ENCODE results near the gene ANKEF1. TPM values are rescaled to one million over a fixed set of nuclear protein-coding genes. Genes with fewer than 3 reads are reported as not detected.

ANKEF1 gene
- total RNA-seq, 1 donor from 2014 or later, result 8.2 TPM

DNA sequence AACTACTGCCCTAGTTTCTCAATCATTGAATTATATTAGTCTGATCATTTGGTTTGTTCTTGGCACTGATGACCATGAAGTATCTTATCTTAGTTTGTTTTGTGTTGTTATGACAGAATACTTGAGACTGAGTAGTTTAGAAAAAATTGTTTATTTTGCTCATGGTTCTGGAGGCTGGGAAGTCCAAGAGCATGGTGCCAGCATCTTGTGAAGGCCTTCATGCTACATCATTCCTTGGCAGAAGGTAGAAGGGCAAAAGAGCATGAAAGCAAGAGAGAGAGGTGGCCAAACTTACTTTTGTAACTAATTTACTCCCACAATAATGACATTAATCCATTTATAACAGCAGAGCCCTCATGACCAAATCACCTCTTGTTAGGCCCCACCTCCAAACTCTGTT, 40.1 kb upstream of the ANKEF1 start:
- TF ChIP-seq, protein P1, sequence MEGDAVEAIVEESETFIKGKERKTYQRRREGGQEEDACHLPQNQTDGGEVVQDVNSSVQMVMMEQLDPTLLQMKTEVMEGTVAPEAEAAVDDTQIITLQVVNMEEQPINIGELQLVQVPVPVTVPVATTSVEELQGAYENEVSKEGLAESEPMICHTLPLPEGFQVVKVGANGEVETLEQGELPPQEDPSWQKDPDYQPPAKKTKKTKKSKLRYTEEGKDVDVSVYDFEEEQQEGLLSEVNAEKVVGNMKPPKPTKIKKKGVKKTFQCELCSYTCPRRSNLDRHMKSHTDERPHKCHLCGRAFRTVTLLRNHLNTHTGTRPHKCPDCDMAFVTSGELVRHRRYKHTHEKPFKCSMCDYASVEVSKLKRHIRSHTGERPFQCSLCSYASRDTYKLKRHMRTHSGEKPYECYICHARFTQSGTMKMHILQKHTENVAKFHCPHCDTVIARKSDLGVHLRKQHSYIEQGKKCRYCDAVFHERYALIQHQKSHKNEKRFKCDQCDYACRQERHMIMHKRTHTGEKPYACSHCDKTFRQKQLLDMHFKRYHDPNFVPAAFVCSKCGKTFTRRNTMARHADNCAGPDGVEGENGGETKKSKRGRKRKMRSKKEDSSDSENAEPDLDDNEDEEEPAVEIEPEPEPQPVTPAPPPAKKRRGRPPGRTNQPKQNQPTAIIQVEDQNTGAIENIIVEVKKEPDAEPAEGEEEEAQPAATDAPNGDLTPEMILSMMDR (IDR thresholded peaks at IDR 0.05; ENCODE audit: insufficient read depth, low read length, poor library complexity, severe bottlenecking), result no peak
- Histone ChIP-seq H3K36me3 (ENCODE audit: control insufficient read depth, insufficient read depth, low read length) (no peaks in the 10 kb centered on the region), H3K4me3 (ENCODE audit: low read depth, low read length) (no peak overlapping the region), H3K27me3 (ENCODE audit: control insufficient read depth, insufficient read depth, low read length) (no peaks in the 10 kb centered on the region)
- DNase-seq (ENCODE audit: low read depth), result no peak

DNA sequence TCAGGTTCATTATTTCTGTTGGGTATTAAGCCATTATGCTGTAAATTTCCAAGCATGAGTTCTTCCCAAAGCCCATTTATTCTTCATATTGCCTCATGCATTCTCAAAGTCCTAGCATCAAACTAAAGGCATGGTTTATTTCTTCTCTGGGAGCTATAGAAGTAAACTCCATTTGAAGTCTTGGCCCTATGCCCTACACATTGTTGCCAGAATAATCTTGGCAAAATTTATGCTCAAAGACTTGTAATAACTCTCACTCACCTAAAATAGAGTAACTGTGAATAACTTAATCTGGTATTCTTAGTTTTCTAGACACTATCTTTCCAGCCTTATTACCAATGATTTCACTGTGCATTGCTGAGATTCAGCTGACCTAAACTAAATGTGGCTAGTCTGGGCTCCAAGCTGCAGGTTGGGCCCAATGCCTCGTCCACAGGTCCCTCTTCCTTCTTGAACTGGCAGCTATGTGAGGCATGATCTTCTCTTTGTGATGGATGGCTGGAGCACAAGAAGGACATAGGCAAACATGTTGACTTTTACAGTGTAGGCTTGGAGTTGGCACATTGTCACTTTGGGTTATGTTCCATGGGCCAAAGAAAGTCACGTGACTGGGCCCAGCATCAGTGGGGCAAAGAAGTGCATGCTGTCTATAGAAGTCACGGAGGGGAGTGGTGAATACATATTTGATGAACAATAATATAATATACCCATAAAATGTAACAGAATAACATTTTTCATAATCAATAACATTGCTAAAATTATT, 39.1 kb upstream of the ANKEF1 start:
- no peak overlapping the region for H3K4me3 ChIP-seq (ENCODE audit: low read depth, low read length)
- H3K27me3 ChIP-seq (ENCODE audit: control insufficient read depth, insufficient read depth, low read length), result no peaks in the 10 kb centered on the region
- no peaks in the 10 kb centered on the region for H3K36me3 ChIP-seq (ENCODE audit: control insufficient read depth, insufficient read depth, low read length)
- TF ChIP-seq, protein P1 (IDR thresholded peaks at IDR 0.05; ENCODE audit: insufficient read depth, low read length, poor library complexity, severe bottlenecking), result no peak
- no peak for DNase-seq (ENCODE audit: low read depth)

DNA sequence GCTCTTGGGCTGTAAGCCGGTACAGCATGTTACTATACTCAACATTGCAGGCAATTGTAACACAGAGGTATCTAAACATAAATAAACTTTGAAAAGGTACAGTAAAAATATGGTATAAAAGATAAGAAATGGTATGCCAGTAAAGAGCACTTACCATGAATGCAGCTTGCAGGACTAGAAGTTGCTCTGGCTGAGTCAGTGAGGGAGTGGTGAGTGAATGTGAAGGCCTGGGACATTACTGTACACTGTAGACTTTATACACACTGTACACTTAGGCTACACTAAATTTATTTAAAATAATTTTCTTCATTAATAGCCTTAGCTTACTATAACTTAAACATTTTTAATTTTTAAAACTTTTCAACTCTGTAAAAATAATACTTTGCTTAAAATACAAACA, 37.8 kb upstream of the ANKEF1 start:
- no peaks in the 10 kb centered on the region for H3K27me3 ChIP-seq (ENCODE audit: control insufficient read depth, insufficient read depth, low read length)
- DNase-seq (ENCODE audit: low read depth), result no peak
- TF ChIP-seq, protein P1 (IDR thresholded peaks at IDR 0.05; ENCODE audit: insufficient read depth, low read length, poor library complexity, severe bottlenecking), result no peak

DNA sequence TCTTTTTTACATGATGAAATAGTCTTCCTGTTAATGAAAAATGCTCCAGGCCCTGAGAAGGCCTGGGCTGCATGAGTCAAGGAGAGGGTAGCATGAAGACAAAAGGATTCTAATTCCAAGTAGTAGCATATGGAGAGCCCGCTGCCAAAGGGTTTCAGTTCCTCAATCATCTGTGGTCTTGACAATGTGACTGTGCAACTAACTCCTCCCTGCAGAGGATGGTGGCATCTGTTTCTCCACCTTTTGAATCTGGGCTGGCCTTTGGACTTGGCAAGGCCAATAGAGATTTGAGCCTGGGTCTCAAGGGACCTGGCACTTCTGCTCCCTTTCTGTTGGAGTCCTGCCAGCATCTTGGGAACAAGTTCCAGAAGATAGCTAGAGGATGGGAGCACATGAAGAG, 35.1 kb upstream of the ANKEF1 start:
- H3K36me3 ChIP-seq (ENCODE audit: control insufficient read depth, insufficient read depth, low read length), result no peaks in the 10 kb centered on the region
- H3K27me3 ChIP-seq (ENCODE audit: control insufficient read depth, insufficient read depth, low read length), result no peaks in the 10 kb centered on the region
- no peak for DNase-seq (ENCODE audit: low read depth)
- no peak overlapping the region for H3K4me3 ChIP-seq (ENCODE audit: low read depth, low read length)
- TF ChIP-seq, protein P1 (IDR thresholded peaks at IDR 0.05; ENCODE audit: insufficient read depth, low read length, poor library complexity, severe bottlenecking), result no peak

More for the DNA sequence above, 37.8 kb upstream of the ANKEF1 start:
- no peaks in the 10 kb centered on the region for H3K36me3 ChIP-seq (ENCODE audit: control insufficient read depth, insufficient read depth, low read length)
- no peak overlapping the region for H3K4me3 ChIP-seq (ENCODE audit: low read depth, low read length)

DNA sequence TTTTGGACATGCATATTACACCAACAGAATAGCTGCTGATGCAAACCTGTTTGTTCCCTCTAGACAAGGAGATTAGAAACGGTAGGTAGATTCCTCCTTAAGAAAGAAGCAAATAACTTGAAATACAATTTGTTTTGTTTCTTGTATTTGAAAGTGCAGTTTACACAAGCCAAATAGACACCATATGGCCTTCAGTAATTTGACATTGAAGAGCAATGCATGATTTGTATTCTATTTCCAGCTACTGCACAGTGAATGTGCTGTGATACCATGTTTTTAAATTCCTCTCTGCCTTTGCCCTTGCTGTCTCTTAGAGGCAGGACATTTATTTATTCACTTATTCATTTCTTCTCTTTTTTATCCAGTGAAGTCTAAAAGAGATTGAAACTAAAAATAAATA, 31.9 kb upstream of the ANKEF1 start:
- H3K4me3 ChIP-seq (ENCODE audit: low read depth, low read length), result no peak overlapping the region
- DNase-seq (ENCODE audit: low read depth), result no peak
- TF ChIP-seq, protein P1 (IDR thresholded peaks at IDR 0.05; ENCODE audit: insufficient read depth, low read length, poor library complexity, severe bottlenecking), result no peak
- no peaks in the 10 kb centered on the region for H3K36me3 ChIP-seq (ENCODE audit: control insufficient read depth, insufficient read depth, low read length)
- H3K27me3 ChIP-seq (ENCODE audit: control insufficient read depth, insufficient read depth, low read length), result no peaks in the 10 kb centered on the region

DNA sequence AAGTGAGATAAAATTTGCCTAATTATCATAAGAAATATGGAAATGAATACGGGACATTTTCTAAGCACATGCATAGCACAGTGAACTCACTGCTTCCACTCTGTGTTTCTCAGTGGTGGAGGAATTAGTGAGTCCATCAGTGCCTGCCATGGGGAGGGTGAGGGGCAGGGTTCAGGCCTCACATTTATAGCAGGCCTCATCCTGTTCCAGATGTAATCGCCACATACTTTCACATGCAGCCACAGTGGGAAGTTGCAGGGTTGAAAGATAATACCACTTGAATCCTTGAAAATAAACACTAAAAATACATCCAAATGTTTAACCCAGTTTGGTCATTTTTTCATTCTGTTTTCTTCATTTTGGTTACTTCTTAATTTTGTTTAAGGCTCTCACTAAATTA, 29.9 kb upstream of the ANKEF1 start:
- H3K4me3 ChIP-seq (ENCODE audit: low read depth, low read length), result no peak overlapping the region
- no peak for DNase-seq (ENCODE audit: low read depth)
- TF ChIP-seq, protein P1 (IDR thresholded peaks at IDR 0.05; ENCODE audit: insufficient read depth, low read length, poor library complexity, severe bottlenecking), result no peak
- no peaks in the 10 kb centered on the region for H3K36me3 ChIP-seq (ENCODE audit: control insufficient read depth, insufficient read depth, low read length)
- H3K27me3 ChIP-seq (ENCODE audit: control insufficient read depth, insufficient read depth, low read length), result no peaks in the 10 kb centered on the region

Measured in kidney epithelial cell (primary cell).